HepG2 (cell line): Measurements from ENCODE around the gene THOC5. TPM values are rescaled to one million over a fixed set of nuclear protein-coding genes. Genes with fewer than 3 reads are reported as not detected.

Experiments used
- ATAC-seq: fragments of 200-7000 bp; cut with Tn5 transposase; 3 replicates; pipeline ENCODE4 v1.9.1; 2020; ENCODE audit warnings: mild to moderate bottlenecking, moderate library complexity
- BruUV-seq: library from RNA; stranded (reverse); fragments of 400-500 nt; replicated peaks from 2 replicates; lab custom pipeline; 2021; lab: Mats Ljungman, UMichigan
- CTCF ChIA-PET: fragments of 300-600 bp; formaldehyde crosslinking; extraction: SDS; loops from one replicate; lab custom pipeline; 2021; ENCODE audit warnings: low total read pairs, inconsistent platforms, low intra/inter-chr PET ratio; lab: Yijun Ruan, JAX
- POLR2A ChIA-PET: fragments of 350-600 bp; sonication (Branson Sonifier 250); formaldehyde crosslinking; loops from one replicate; lab custom pipeline; 2020; ENCODE audit warnings: antibody characterized with exemption, inconsistent platforms; lab: Yijun Ruan, JAX
- DNase-seq: peaks from one replicate; pipeline ENCODE4 v3.0.0-alpha.2; 2015; ENCODE audit warnings: low spot score
- FAIRE-seq: peaks from 3 replicates; lab custom pipeline; 2011; peaks lifted over from hg19 to GRCh38; lab: Jason Lieb, UNC
- H2AFZ ChIP-seq: one replicate; pipeline ENCODE4 v1.6.1; 2011; ENCODE audit warnings: low read length, inconsistent platforms
- H3K27ac ChIP-seq: fragments of 300-600 bp; 3 replicates; pipeline ENCODE4 v1.8.0; 2011; ENCODE audit warnings: mixed run types, mild to moderate bottlenecking, mixed read lengths, low read length, inconsistent platforms; ENCODE audit not compliant: insufficient read depth; ENCODE audit errors: extremely low read length
- H3K27me3 ChIP-seq, 2 experiments: fragments of 200-600 bp in 1 of 2; 2 replicates in 1 of 2; 3 replicates in 1 of 2; pipeline versions ENCODE4 v1.6.0 to v1.8.0; 2011; ENCODE audit warnings: low read length in 2 of 2, mild to moderate bottlenecking in 2 of 2, moderate library complexity in 2 of 2, inconsistent platforms in 1 of 2; ENCODE audit not compliant: insufficient read depth in 2 of 2, control insufficient read depth in 1 of 2
- H3K36me3 ChIP-seq, 2 experiments: fragments of 200-600 bp in 1 of 2; replicated peaks in 1 of 2; 2 replicates in 1 of 2; 3 replicates in 1 of 2; pipeline versions ENCODE4 v1.5.1 to v1.8.0; 2011; ENCODE audit warnings: low read length in 2 of 2, inconsistent platforms in 1 of 2; ENCODE audit not compliant: insufficient read depth in 2 of 2, control insufficient read depth in 1 of 2
- H3K4me1 ChIP-seq: 2 replicates; pipeline ENCODE4 v1.5.1; 2012; ENCODE audit warnings: low read length, inconsistent platforms; ENCODE audit not compliant: insufficient read depth
- H3K4me2 ChIP-seq: 2 replicates; pipeline ENCODE4 v1.6.0; 2011; ENCODE audit warnings: low read depth, low read length, inconsistent platforms
- H3K4me3 ChIP-seq, 3 experiments: fragments of 200-600 bp in 1 of 3; sonication (generic), shearing (Covaris generic) in 1 of 3; replicated peaks in 1 of 3; 2 replicates each; pipeline ENCODE4 v1.5.1; 2011 to 2016; ENCODE audit warnings: low read length in 3 of 3, inconsistent platforms in 2 of 3, low read depth in 2 of 3, mild to moderate bottlenecking in 2 of 3, control low read depth in 1 of 3, mixed read lengths in 1 of 3; ENCODE audit not compliant: insufficient read depth in 1 of 3
- H3K79me2 ChIP-seq: one replicate; pipeline ENCODE4 v1.6.1; 2011; ENCODE audit warnings: low read length, inconsistent platforms; ENCODE audit not compliant: insufficient read depth
- H3K9ac ChIP-seq: 2 replicates; pipeline ENCODE4 v1.6.0; 2011; ENCODE audit warnings: mild to moderate bottlenecking, low read depth, low read length, inconsistent platforms; ENCODE audit not compliant: insufficient read depth
- H3K9me3 ChIP-seq: 2 replicates; pipeline ENCODE4 v1.5.1; 2012; ENCODE audit warnings: mild to moderate bottlenecking, low read length
- H4K20me1 ChIP-seq: 2 replicates; pipeline ENCODE4 v1.6.0; 2011; ENCODE audit warnings: inconsistent platforms, mild to moderate bottlenecking, low read length, moderate library complexity; ENCODE audit not compliant: insufficient read depth
- ARNT2 ChIP-seq: sonication (generic); formaldehyde crosslinking; IDR thresholded peaks from 2 replicates; pipeline ENCODE4 v1.8.0; 2022; ENCODE audit warnings: mild to moderate bottlenecking, low read depth, missing genetic modification reagents, moderate library complexity
- ERF ChIP-seq: IDR thresholded peaks from 2 replicates; pipeline ENCODE4 v1.6.1; 2018; ENCODE audit warnings: missing biosample characterization, missing genetic modification reagents
- ETV6 ChIP-seq: sonication (generic); formaldehyde crosslinking; conservative IDR thresholded peaks from 2 replicates; pipeline ENCODE4 v1.4.0; 2020; ENCODE audit warnings: missing genetic modification reagents
- FOSL2 ChIP-seq: sonication (generic); formaldehyde crosslinking; IDR thresholded peaks from 2 replicates; pipeline ENCODE4 v1.4.0; 2020; ENCODE audit warnings: missing genetic modification reagents
- FOXA1 ChIP-seq, 2 experiments: fragments of 450-650 bp in 1 of 2; sonication (generic) in 1 of 2; formaldehyde crosslinking in 1 of 2; IDR thresholded peaks; 2 replicates each; pipeline versions ENCODE4 v1.4.0 to v1.6.1; 2016 to 2020; ENCODE audit warnings: missing genetic modification reagents in 1 of 2
- FOXK1 ChIP-seq: sonication (generic); formaldehyde crosslinking; IDR thresholded peaks from 2 replicates; pipeline ENCODE4 v1.4.0; 2020; ENCODE audit warnings: low read depth, missing genetic modification reagents, borderline replicate concordance
- FOXK2 ChIP-seq: fragments of 450-650 bp; IDR thresholded peaks from 2 replicates; pipeline ENCODE4 v1.6.1; 2016
- FOXP1 ChIP-seq, 2 experiments: fragments of 450-650 bp in 1 of 2; IDR thresholded peaks; 2 replicates each; pipeline ENCODE4 v1.6.1; 2017 to 2018; ENCODE audit warnings: antibody characterized with exemption in 1 of 2
- MIXL1 ChIP-seq: IDR thresholded peaks from 2 replicates; pipeline ENCODE4 v1.6.1; 2016
- MTA3 ChIP-seq: sonication (generic); formaldehyde crosslinking; IDR thresholded peaks from 2 replicates; pipeline ENCODE4 v1.4.0; 2020; ENCODE audit warnings: missing genetic modification reagents
- MXI1 ChIP-seq: IDR thresholded peaks from 3 replicates; pipeline ENCODE4 v1.6.1; 2012; ENCODE audit warnings: low read depth, low read length, inconsistent platforms, borderline replicate concordance
- SALL1 ChIP-seq: sonication (generic); formaldehyde crosslinking; IDR thresholded peaks from 2 replicates; pipeline ENCODE4 v1.8.0; 2022; ENCODE audit warnings: mild to moderate bottlenecking, missing genetic modification reagents
- TGIF2 ChIP-seq: IDR thresholded peaks from 2 replicates; pipeline ENCODE4 v1.6.1; 2016; ENCODE audit warnings: control low read depth, missing compliant biosample characterization
- ZBTB38 ChIP-seq: sonication (generic); formaldehyde crosslinking; IDR thresholded peaks from 2 replicates; pipeline ENCODE4 v1.5.1; 2020; ENCODE audit warnings: mild to moderate bottlenecking, missing genetic modification reagents
- ZBTB7A ChIP-seq: sonication (generic); formaldehyde crosslinking; IDR thresholded peaks from 2 replicates; pipeline ENCODE4 v1.8.0; 2022; ENCODE audit warnings: mild to moderate bottlenecking, missing genetic modification reagents
- ZNF44 ChIP-seq: sonication (generic); formaldehyde crosslinking; IDR thresholded peaks from 2 replicates; pipeline ENCODE4 v1.5.1; 2020; ENCODE audit warnings: mild to moderate bottlenecking, missing genetic modification reagents
- ZNF468 ChIP-seq: sonication (generic); formaldehyde crosslinking; IDR thresholded peaks from 2 replicates; pipeline ENCODE4 v1.8.0; 2022; ENCODE audit warnings: mild to moderate bottlenecking, moderate library complexity, missing genetic modification reagents
- ZNF605 ChIP-seq: sonication (generic); formaldehyde crosslinking; IDR thresholded peaks from 2 replicates; pipeline ENCODE4 v1.8.0; 2022; ENCODE audit warnings: mild to moderate bottlenecking, missing genetic modification reagents
- ZNF788 ChIP-seq: sonication (generic); formaldehyde crosslinking; IDR thresholded peaks from 2 replicates; pipeline ENCODE4 v1.5.0; 2020; ENCODE audit warnings: mild to moderate bottlenecking, missing genetic modification reagents, borderline replicate concordance
- whole genome bisulfite sequencing: methylation state at CpG from one replicate; pipeline ENCODE4 v1.1.6; 2017; ENCODE audit warnings: low lambda C conversion rate; 5-methylcytosine and 5-hydroxymethylcytosine counted together
- in situ Hi-C: cut with HindIII; loops from 2 replicates; pipeline ENCODE4 v1.10.0; 2017; ENCODE audit warnings: low pct_unique_long_range_greater_than_20kb; ENCODE audit not compliant: extremely low pct_ligation_motif_present
- intact Hi-C: fragments of 100-400 bp; cut with micrococcal nuclease; formaldehyde crosslinking; loops from one replicate; pipeline ENCODE4 v1.10.0; 2022; ENCODE audit not compliant: unreplicated experiment
- polyA plus RNA-seq, 8 experiments: library from polyadenylated mRNA; depleted of rRNA in 3 of 8; stranded (reverse) in 7 of 8; unstranded in 1 of 8; fragments of >200 nt; fragmentation: Illumina TruSeq in 4 of 8; extraction: Trizol in 4 of 8; gene quantifications; 2 replicates each; pipeline versions ENCODE4 v1.2.1 to v1.2.3, GENCODE V29; 2011 to 2016; ENCODE audit warnings: low read depth in 4 of 8, missing spikeins in 1 of 8, mixed read lengths in 1 of 8; ENCODE audit not compliant: insufficient read depth in 1 of 8
- total RNA-seq, 5 experiments: library from RNA; depleted of rRNA; stranded (reverse); fragments of >200 nt; fragmentation: Illumina TruSeq; extraction: Trizol; gene quantifications; 2 replicates each; pipeline ENCODE4 v1.2.3, GENCODE V29; 2016; ENCODE audit warnings: low read depth in 1 of 5
- TF ChIP-seq, protein P1 (sequence below): IDR thresholded peaks from 2 replicates; pipeline ENCODE4 v1.6.1; 2016
- TF ChIP-seq, protein P2 (sequence below): sonication (generic); formaldehyde crosslinking; IDR thresholded peaks from 2 replicates; pipeline ENCODE4 v1.4.0; 2020; ENCODE audit warnings: mild to moderate bottlenecking, missing genetic modification reagents, borderline replicate concordance

The THOC5 gene
- total and polyA plus RNA-seq, 2 of the 13 experiments (the other 11 are each of a cell fraction or from before 2014, with no cell fraction given) = 45.8 to 46.7 TPM

DNA sequence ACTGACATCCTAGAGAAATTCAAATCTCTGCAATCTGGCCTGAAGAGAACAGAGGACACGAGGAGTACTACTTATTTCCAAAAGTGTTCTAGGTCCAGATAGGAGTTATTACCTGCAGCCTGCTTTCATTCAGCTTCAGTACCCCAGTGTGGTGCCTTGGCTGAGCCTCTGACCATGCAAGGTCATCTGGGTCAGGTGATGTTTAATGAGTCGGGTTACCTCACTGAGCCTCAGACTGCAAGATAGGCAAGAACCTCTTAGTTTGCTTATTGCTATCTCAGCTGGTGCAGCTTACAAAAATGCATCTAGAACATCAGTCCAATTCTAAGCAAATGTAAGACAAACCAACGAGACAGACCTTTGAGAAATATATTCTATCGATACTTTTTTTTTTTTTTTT, 40.4 kb upstream of the THOC5 start (continued):
- TF ChIP-seq ZNF468 (CRISPR knock-in tag) (no peak), ZNF788 (CRISPR knock-in tag) (peak; percentile 28; the same call in 1 of the 2 replicates), ETV6 (CRISPR knock-in tag) (no peak), ARNT2 (no peak), ZNF605 (no peak), MIXL1 (CRISPR knock-in tag) (0 out of 2 replicates have a peak, but pooled peaks have one; percentile 33), ZNF44 (CRISPR knock-in tag) (no peak), ERF (CRISPR knock-in tag) (no peak), SALL1 (CRISPR knock-in tag) (0 out of 2 replicates have a peak, but pooled peaks have one; percentile 11)
- TF ChIP-seq, protein P1, sequence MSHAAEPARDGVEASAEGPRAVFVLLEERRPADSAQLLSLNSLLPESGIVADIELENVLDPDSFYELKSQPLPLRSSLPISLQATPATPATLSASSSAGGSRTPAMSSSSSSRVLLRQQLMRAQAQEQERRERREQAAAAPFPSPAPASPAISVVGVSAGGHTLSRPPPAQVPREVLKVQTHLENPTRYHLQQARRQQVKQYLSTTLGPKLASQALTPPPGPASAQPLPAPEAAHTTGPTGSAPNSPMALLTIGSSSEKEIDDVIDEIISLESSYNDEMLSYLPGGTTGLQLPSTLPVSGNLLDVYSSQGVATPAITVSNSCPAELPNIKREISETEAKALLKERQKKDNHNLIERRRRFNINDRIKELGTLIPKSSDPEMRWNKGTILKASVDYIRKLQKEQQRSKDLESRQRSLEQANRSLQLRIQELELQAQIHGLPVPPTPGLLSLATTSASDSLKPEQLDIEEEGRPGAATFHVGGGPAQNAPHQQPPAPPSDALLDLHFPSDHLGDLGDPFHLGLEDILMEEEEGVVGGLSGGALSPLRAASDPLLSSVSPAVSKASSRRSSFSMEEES = peak; percentile 53; the same call in 1 of the 2 replicates

DNA sequence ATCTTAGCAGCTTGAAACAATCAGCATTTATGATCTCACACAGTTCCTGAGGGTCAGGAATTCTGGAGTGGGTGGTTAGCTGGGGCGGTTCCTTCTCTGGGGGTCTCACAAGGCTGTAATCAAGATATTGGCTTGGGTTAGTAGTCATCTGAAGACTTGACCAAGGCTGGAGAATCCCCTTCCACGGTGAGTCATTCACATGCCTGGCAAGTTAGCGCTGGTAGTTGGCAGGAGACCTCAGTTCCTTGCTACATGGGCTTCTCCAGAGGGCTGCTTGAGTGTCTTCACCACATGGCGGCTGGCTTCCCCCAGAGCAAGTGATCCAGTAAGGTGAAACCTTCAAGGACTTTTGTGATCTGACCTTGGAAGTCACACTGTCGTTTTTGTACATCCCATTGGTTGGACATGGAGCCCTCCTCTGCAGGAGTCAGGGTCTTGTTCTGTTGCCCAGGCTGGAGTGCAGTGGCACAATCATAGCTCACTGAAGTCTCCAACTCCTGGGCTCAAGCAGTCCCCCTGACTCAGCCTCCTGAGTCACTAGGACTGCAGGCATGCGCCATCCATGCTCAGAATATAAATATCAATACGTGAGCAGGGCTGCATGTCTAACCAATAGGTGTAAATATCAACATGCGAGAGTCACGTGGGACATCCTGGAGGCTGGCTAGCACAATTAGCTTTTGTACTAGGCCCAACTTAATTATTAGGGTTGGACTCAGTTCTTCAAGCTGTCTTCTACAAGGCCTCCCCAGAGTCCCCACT, 34.6 kb upstream of the THOC5 start:
- H4K20me1 ChIP-seq = no peaks in the 10 kb centered on the region
- H3K27me3 ChIP-seq = no peaks in the 10 kb centered on the region; a peak in 1 of 5 replicates
- in situ Hi-C loops = no loop called here
- H3K79me2 ChIP-seq = no peaks in the 10 kb centered on the region
- peak overlapping the region; percentile 8 to 40 (median 31); a peak in 5 of 6 replicates for H3K4me3 ChIP-seq
- 19% methylated on average over 6 of the region's 9 CpGs for WGBS
- no peaks in the 10 kb centered on the region for H3K36me3 ChIP-seq
- CTCF ChIA-PET = interaction anchor here (1.0 to 2.5 kb wide), 2 partner anchors 8 to 34 kb away, joined by 3 to 11 read pairs; partner anchors contain the start of gene THOC5
- FAIRE-seq = no peak
- ATAC-seq = peak; percentile 73
- H3K9me3 ChIP-seq = no peaks in the 10 kb centered on the region
- peak overlapping the region; percentile 80 for H2AFZ ChIP-seq
- DNase-seq = peak; percentile 41
- intact Hi-C loops = no loop called here
- POLR2A ChIA-PET = interaction anchor here (0.5 to 4.8 kb wide), 8 partner anchors 8 to 191 kb away, joined by 3 to 35 read pairs (median 16); partner anchors contain the start of genes NIPSNAP1 and THOC5
- peaks cover 46% of the 10 kb centered on the region for H3K4me1 ChIP-seq
- H3K4me2 ChIP-seq = peak overlapping the region; percentile 80
- H3K27ac ChIP-seq = peak overlapping the region; percentile 10
- H3K9ac ChIP-seq = peak overlapping the region; percentile 31
- no TSS peak for BruUV-seq
- TF ChIP-seq ZBTB38 (0 out of 2 replicates have a peak, but pooled peaks have one; percentile 14), MTA3 (CRISPR knock-in tag) (no peak), FOXA1 (IDR thresholded peaks at IDR 0.05) (no peak), FOXA1 (CRISPR knock-in tag; IDR thresholded peaks at IDR 0.05) (peak; percentile 50; the same call in 1 of the 2 replicates), FOXP1 (IDR thresholded peaks at IDR 0.05) (no peak), FOXP1 (CRISPR knock-in tag; IDR thresholded peaks at IDR 0.05) (peak; percentile 46), TGIF2 (CRISPR knock-in tag) (0 out of 2 replicates have a peak, but pooled peaks have one; percentile 35), SALL1 (CRISPR knock-in tag) (peak; percentile 64; the same call in 1 of the 2 replicates), FOSL2 (peak; percentile 42), FOXK2 (peak; percentile 59; the same call in 1 of the 2 replicates), MXI1 (peak; percentile 24; the same call in 1 of the 3 replicates), ZBTB7A (no peak), MIXL1 (CRISPR knock-in tag) (no peak), FOXK1 (CRISPR knock-in tag) (0 out of 2 replicates have a peak, but pooled peaks have one; percentile 48)
- TF ChIP-seq, protein P2, sequence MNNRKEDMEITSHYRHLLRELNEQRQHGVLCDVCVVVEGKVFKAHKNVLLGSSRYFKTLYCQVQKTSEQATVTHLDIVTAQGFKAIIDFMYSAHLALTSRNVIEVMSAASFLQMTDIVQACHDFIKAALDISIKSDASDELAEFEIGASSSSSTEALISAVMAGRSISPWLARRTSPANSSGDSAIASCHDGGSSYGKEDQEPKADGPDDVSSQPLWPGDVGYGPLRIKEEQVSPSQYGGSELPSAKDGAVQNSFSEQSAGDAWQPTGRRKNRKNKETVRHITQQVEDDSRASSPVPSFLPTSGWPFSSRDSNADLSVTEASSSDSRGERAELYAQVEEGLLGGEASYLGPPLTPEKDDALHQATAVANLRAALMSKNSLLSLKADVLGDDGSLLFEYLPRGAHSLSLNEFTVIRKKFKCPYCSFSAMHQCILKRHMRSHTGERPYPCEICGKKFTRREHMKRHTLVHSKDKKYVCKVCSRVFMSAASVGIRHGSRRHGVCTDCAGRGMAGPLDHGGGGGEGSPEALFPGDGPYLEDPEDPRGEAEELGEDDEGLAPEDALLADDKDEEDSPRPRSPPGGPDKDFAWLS (CRISPR knock-in tag) = no peak
